GM23338 (cell line): Measurements from ENCODE around the gene HGFAC. TPM values are rescaled to one million over a fixed set of nuclear protein-coding genes. Genes with fewer than 3 reads are reported as not detected.

Source experiments
- ATAC-seq: fragments of 200-7000 bp; cut with Tn5 transposase; 3 replicates; pipeline ENCODE4 v1.9.1; 2020
- DNase-seq: peaks from one replicate; pipeline ENCODE4 v3.0.0-alpha.2; 2015; ENCODE audit warnings: low spot score
- H2AFZ ChIP-seq: fragments of 200-600 bp; sonication (generic); 2 replicates; pipeline ENCODE4 v1.8.0; 2016; ENCODE audit warnings: antibody characterized with exemption, mild to moderate bottlenecking, moderate library complexity
- H3F3A ChIP-seq: fragments of 200-600 bp; sonication (generic); replicated peaks from 2 replicates; pipeline ENCODE4 v1.8.0; 2017; ENCODE audit warnings: antibody characterized with exemption, mixed run types, low read depth
- H3K27ac ChIP-seq: fragments of 200-600 bp; sonication (generic); 2 replicates; pipeline ENCODE4 v1.6.1; 2016; ENCODE audit warnings: low read depth
- H3K27me3 ChIP-seq: fragments of 200-600 bp; sonication (generic); 2 replicates; pipeline ENCODE4 v1.8.0; 2016; ENCODE audit warnings: mild to moderate bottlenecking, mixed run types, moderate library complexity; ENCODE audit not compliant: insufficient read depth
- H3K36me3 ChIP-seq: fragments of 200-600 bp; sonication (generic); 2 replicates; pipeline ENCODE4 v1.8.0; 2016; ENCODE audit warnings: mild to moderate bottlenecking; ENCODE audit not compliant: insufficient read depth
- H3K4me1 ChIP-seq: fragments of 200-600 bp; sonication (generic); 2 replicates; pipeline ENCODE4 v1.8.0; 2016; ENCODE audit warnings: mild to moderate bottlenecking, moderate library complexity; ENCODE audit not compliant: insufficient read depth
- H3K4me2 ChIP-seq: fragments of 200-600 bp; sonication (generic); 2 replicates; pipeline ENCODE4 v1.7.1; 2017; ENCODE audit warnings: mixed run types
- H3K4me3 ChIP-seq: fragments of 200-600 bp; sonication (generic); 2 replicates; pipeline ENCODE4 v1.6.1; 2016; ENCODE audit warnings: mixed run types
- H3K79me2 ChIP-seq: fragments of 200-600 bp; sonication (generic); replicated peaks from 2 replicates; pipeline ENCODE4 v1.8.0; 2017; ENCODE audit warnings: mild to moderate bottlenecking; ENCODE audit not compliant: insufficient read depth
- H3K9me2 ChIP-seq: fragments of 200-600 bp; sonication (generic); 2 replicates; pipeline ENCODE4 v1.8.0; 2017; ENCODE audit not compliant: insufficient read depth
- H4K20me1 ChIP-seq: fragments of 200-600 bp; sonication (generic); replicated peaks from 2 replicates; pipeline ENCODE4 v1.8.0; 2017; ENCODE audit warnings: mild to moderate bottlenecking; ENCODE audit not compliant: insufficient read depth
- H3K27ac Mint-ChIP-seq: 2 replicates; pipeline ENCODE4 v1.8.0; 2020; ENCODE audit warnings: inconsistent platforms, mild to moderate bottlenecking, moderate library complexity, mixed read lengths
- H3K27me3 Mint-ChIP-seq: 3 replicates; pipeline ENCODE4 v1.8.0; 2022; ENCODE audit warnings: low read depth, mild to moderate bottlenecking, moderate library complexity, mixed read lengths, inconsistent platforms; ENCODE audit not compliant: insufficient read depth, poor library complexity
- H3K36me3 Mint-ChIP-seq: 3 replicates; pipeline ENCODE4 v1.8.0; 2021; ENCODE audit warnings: low read depth, mild to moderate bottlenecking, inconsistent platforms, moderate library complexity, mixed read lengths
- H3K4me1 Mint-ChIP-seq: 3 replicates; pipeline ENCODE4 v1.8.0; 2020; ENCODE audit warnings: mild to moderate bottlenecking, inconsistent platforms, mixed read lengths
- H3K4me3 Mint-ChIP-seq: 3 replicates; pipeline ENCODE4 v1.8.0; 2021; ENCODE audit warnings: moderate library complexity, mild to moderate bottlenecking, inconsistent platforms, mixed read lengths
- H3K9me3 Mint-ChIP-seq: 3 replicates; pipeline ENCODE4 v1.8.0; 2020; ENCODE audit warnings: moderate library complexity, mild to moderate bottlenecking, inconsistent platforms, mixed read lengths
- CREB1 ChIP-seq: fragments of 250-450 bp; sonication (Bioruptor Pico); IDR thresholded peaks from 2 replicates; pipeline ENCODE4 v1.5.0; 2020; ENCODE audit warnings: low read depth, mild to moderate bottlenecking, moderate library complexity
- CTCF ChIP-seq, 2 experiments: fragments of 200-600 bp in 1 of 2; sonication (generic) in 1 of 2; conservative IDR thresholded peaks; 2 replicates each; pipeline versions ENCODE4 v1.5.1 to v1.6.1; 2016 to 2017; ENCODE audit warnings: antibody characterized with exemption in 2 of 2, low read depth in 2 of 2, mild to moderate bottlenecking in 2 of 2, moderate library complexity in 1 of 2
- ETS1 ChIP-seq: IDR thresholded peaks from 2 replicates; pipeline ENCODE4 v1.6.1; 2016; ENCODE audit warnings: antibody characterized with exemption
- EZH2 ChIP-seq: fragments of 200-600 bp; sonication (generic); IDR thresholded peaks from one replicate; pipeline ENCODE4 v1.8.0; 2017; ENCODE audit warnings: antibody characterized with exemption, mild to moderate bottlenecking, low read depth; ENCODE audit not compliant: unreplicated experiment
- EZH2phosphoT487 ChIP-seq: fragments of 200-600 bp; sonication (generic); IDR thresholded peaks from one replicate; pipeline ENCODE4 v1.8.1; 2018; ENCODE audit warnings: antibody characterized with exemption; ENCODE audit not compliant: unreplicated experiment
- JUNB ChIP-seq: IDR thresholded peaks from one replicate; pipeline ENCODE4 v1.6.1; 2016; ENCODE audit warnings: antibody characterized with exemption; ENCODE audit not compliant: unreplicated experiment
- NANOG ChIP-seq: IDR thresholded peaks from 2 replicates; pipeline ENCODE4 v1.6.1; 2016; ENCODE audit warnings: antibody characterized with exemption, borderline replicate concordance
- POLR2AphosphoS5 ChIP-seq: IDR thresholded peaks from 2 replicates; pipeline ENCODE4 v1.6.1; 2016; ENCODE audit warnings: antibody characterized with exemption, low read depth
- REST ChIP-seq: IDR thresholded peaks from one replicate; pipeline ENCODE4 v1.6.1; 2018; ENCODE audit warnings: antibody characterized with exemption; ENCODE audit not compliant: unreplicated experiment
- STAT1 ChIP-seq: IDR thresholded peaks from one replicate; pipeline ENCODE4 v1.6.1; 2016; ENCODE audit warnings: antibody characterized with exemption; ENCODE audit not compliant: unreplicated experiment
- ZNF114 ChIP-seq: fragments of 250-450 bp; sonication (Bioruptor Pico); IDR thresholded peaks from 2 replicates; pipeline ENCODE4 v1.5.0; 2020; ENCODE audit warnings: mild to moderate bottlenecking, moderate library complexity
- ZNF331 ChIP-seq: fragments of 250-450 bp; sonication (Bioruptor Pico); IDR thresholded peaks from 2 replicates; pipeline ENCODE4 v1.5.0; 2020; ENCODE audit warnings: low read depth, mild to moderate bottlenecking, moderate library complexity
- polyA plus RNA-seq: library from polyadenylated mRNA; unstranded; fragments of >200 nt; fragmentation: Nextera tagmentation; extraction: Ambion mirVana; gene quantifications from 2 replicates; pipeline ENCODE4 v1.2.1, GENCODE V29; 2016
- total RNA-seq: library from RNA; depleted of rRNA; stranded (reverse); fragments of >200 nt; shearing (Covaris generic); gene quantifications from 2 replicates; pipeline ENCODE4 v1.2.3, GENCODE V29; 2014

HGFAC gene
- total and polyA plus RNA-seq, 2 experiments from 2014 or later, result 0.94 TPM; not detected in 1

DNA sequence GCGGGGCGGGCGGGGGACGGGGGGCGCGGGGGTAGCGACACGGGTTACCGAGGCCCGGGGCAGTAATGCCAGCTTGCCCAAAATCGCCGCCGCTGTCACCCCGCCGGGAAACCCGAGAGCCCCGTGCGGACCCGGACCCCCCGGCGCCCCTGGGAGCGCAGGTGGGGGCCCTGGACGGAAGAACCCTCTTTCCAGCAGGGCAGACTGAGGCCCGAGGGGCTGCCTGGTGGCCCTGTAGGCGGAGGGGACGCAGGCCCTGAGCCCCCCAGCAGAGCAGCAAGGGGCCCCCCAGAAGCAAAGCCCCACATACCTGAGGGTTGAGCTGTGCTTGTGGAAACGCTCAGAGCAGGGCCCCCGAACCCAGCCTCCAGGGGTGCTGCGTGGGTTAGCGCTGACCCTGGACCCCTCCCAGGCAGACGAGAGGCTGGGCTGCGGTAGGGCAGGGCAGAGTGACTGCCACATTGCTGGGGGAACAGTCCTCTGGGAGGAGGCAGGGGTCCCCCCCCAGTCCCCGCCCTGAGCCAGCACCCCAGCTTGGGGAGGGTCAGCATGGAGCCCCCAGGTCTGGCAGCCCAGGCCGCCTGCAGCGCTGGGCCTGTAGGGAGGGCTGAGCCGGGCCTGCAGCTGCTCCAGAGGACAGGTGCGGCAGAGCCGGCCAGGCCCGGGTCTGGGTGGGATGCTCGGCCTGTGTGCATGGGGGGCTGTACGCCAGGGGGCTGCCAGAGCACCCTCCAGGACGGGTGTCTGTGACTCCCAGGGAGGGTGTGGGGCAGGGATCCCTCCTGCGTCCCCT, 22.0 kb downstream of the HGFAC start:
- H3K4me3 Mint-ChIP-seq, result no peak overlapping the region
- TF ChIP-seq EZH2 (no peak), STAT1 (no peak), JUNB (no peak), CREB1 (no peak), REST (no peak), ZNF331 (CRISPR knock-in tag) (no peak)
- no peaks in the 10 kb centered on the region for H3K36me3 ChIP-seq
- H3K27me3 Mint-ChIP-seq, result peaks cover 48% of the 10 kb centered on the region
- H2AFZ ChIP-seq, result no peak overlapping the region
- H3K27ac Mint-ChIP-seq, result no peak overlapping the region
- ATAC-seq, result no peak; the same call in 2 of the 3 replicates
- no peaks in the 10 kb centered on the region for H3K36me3 Mint-ChIP-seq
- no peak overlapping the region for H3K4me3 ChIP-seq
- H3K4me2 ChIP-seq, result no peak overlapping the region; the same call in 1 of the 2 replicates
- H3F3A ChIP-seq, result no peaks in the 10 kb centered on the region
- H3K27ac ChIP-seq, result no peak overlapping the region
- no peaks in the 10 kb centered on the region for H4K20me1 ChIP-seq
- no peaks in the 10 kb centered on the region; the same call in 1 of the 2 replicates for H3K4me1 ChIP-seq
- H3K27me3 ChIP-seq, result peaks cover 29% of the 10 kb centered on the region
- DNase-seq, result no peak
- H3K9me2 ChIP-seq, result no peaks in the 10 kb centered on the region
- no peaks in the 10 kb centered on the region; the same call in 2 of the 3 replicates for H3K4me1 Mint-ChIP-seq
- H3K79me2 ChIP-seq, result no peaks in the 10 kb centered on the region
- peaks cover 4% of the 10 kb centered on the region; the same call in 2 of the 3 replicates for H3K9me3 Mint-ChIP-seq

GRCh38 chr4:3464349-3464905, 22.7 kb downstream of the HGFAC start:
- peak overlapping the region; percentile 34; the same call in 1 of the 3 replicates for H3K4me3 Mint-ChIP-seq
- DNase-seq, result no peak
- H3K9me2 ChIP-seq, result no peaks in the 10 kb centered on the region
- no peaks in the 10 kb centered on the region; the same call in 2 of the 3 replicates for H3K4me1 Mint-ChIP-seq
- H3K4me2 ChIP-seq, result no peak overlapping the region
- no peak overlapping the region for H3K27ac Mint-ChIP-seq
- no peaks in the 10 kb centered on the region; the same call in 1 of the 2 replicates for H3K4me1 ChIP-seq
- no peaks in the 10 kb centered on the region for H3K36me3 Mint-ChIP-seq
- no peak overlapping the region; the same call in 1 of the 2 replicates for H2AFZ ChIP-seq
- no peaks in the 10 kb centered on the region for H3K36me3 ChIP-seq
- no peak overlapping the region for H3K27ac ChIP-seq
- H3K27me3 ChIP-seq, result peaks cover 28% of the 10 kb centered on the region
- peaks cover 4% of the 10 kb centered on the region; the same call in 2 of the 3 replicates for H3K9me3 Mint-ChIP-seq
- H3F3A ChIP-seq, result no peaks in the 10 kb centered on the region
- ATAC-seq, result no peak
- H3K27me3 Mint-ChIP-seq, result peaks cover 41% of the 10 kb centered on the region
- no peaks in the 10 kb centered on the region for H3K79me2 ChIP-seq
- H3K4me3 ChIP-seq, result no peak overlapping the region
- no peaks in the 10 kb centered on the region for H4K20me1 ChIP-seq
- TF ChIP-seq ZNF331 (CRISPR knock-in tag) (no peak), CTCF (conservative IDR thresholded peaks at IDR 0.05; ENCODE audit: low read depth in 2 of 2) (no peak), CREB1 (no peak), EZH2phosphoT487 (no peak), JUNB (no peak), NANOG (no peak), ETS1 (no peak), STAT1 (no peak), REST (no peak), EZH2 (no peak), POLR2AphosphoS5 (no peak), ZNF114 (CRISPR knock-in tag) (no peak)
